PFSK-1 (cell line): ENCODE results near the gene DPYD.

Experiments used
- FOXP2 ChIP-seq: optimal IDR thresholded peaks from 2 replicates; pipeline ENCODE3; 2011; ENCODE audit warnings: borderline replicate concordance, control low read depth, inconsistent platforms; ENCODE audit not compliant: insufficient read depth; ENCODE audit errors: extremely low read length, extremely low read depth
- POLR2AphosphoS5 ChIP-seq: IDR thresholded peaks from 2 replicates; pipeline ENCODE4 v1.6.1; 2012; ENCODE audit warnings: low read depth, mild to moderate bottlenecking, control low read depth, low read length, moderate library complexity
- REST ChIP-seq, 2 experiments: IDR thresholded peaks; 2 replicates each; pipeline versions ENCODE4 v1.6.1 to v1.8.0; 2011 to 2012; ENCODE audit warnings: low read depth in 2 of 2, low read length in 2 of 2, control low read depth in 1 of 2, inconsistent platforms in 1 of 2, mild to moderate bottlenecking in 1 of 2, moderate library complexity in 1 of 2; ENCODE audit not compliant: insufficient read depth in 1 of 2
- SIN3A ChIP-seq: IDR thresholded peaks from 2 replicates; pipeline ENCODE4 v1.6.1; 2012; ENCODE audit warnings: mild to moderate bottlenecking, low read length, moderate library complexity, borderline replicate concordance; ENCODE audit not compliant: insufficient read depth
- TAF1 ChIP-seq: IDR thresholded peaks from 2 replicates; pipeline ENCODE4 v1.6.1; 2012; ENCODE audit warnings: low read length, control low read depth, borderline replicate concordance; ENCODE audit not compliant: insufficient read depth

The DPYD gene

GRCh38 chr1:97853221-97853620, 67.6 kb downstream of the DPYD start:
- TF ChIP-seq FOXP2 (no peak), SIN3A (no peak), POLR2AphosphoS5 (no peak), TAF1 (no peak), REST (IDR thresholded peaks at IDR 0.05; ENCODE audit: insufficient read depth in 1 of 2, low read depth in 2 of 2, low read length in 2 of 2) (no peak)

- TF ChIP-seq SIN3A (no peak), POLR2AphosphoS5 (no peak), REST (IDR thresholded peaks at IDR 0.05; ENCODE audit: insufficient read depth in 1 of 2, low read depth in 2 of 2, low read length in 2 of 2) (no peak), TAF1 (no peak), FOXP2 (no peak)
Observed at GRCh38 chr1:97849345-97850340, 71.2 kb downstream of the DPYD start.

- TF ChIP-seq FOXP2: no peak
Observed at GRCh38 chr1:97845805-97846204, 75.0 kb downstream of the DPYD start.

- TF ChIP-seq SIN3A: no peak
- TF ChIP-seq TAF1: no peak
- TF ChIP-seq REST (IDR thresholded peaks at IDR 0.05; ENCODE audit: insufficient read depth in 1 of 2, low read depth in 2 of 2, low read length in 2 of 2): no peak
- no peak for TF ChIP-seq POLR2AphosphoS5
- no peak for TF ChIP-seq FOXP2
Observed at GRCh38 chr1:97844552-97845089, 76.2 kb downstream of the DPYD start.

- TF ChIP-seq POLR2AphosphoS5 (no peak), REST (IDR thresholded peaks at IDR 0.05; ENCODE audit: insufficient read depth in 1 of 2, low read depth in 2 of 2, low read length in 2 of 2) (no peak), TAF1 (no peak), SIN3A (no peak), FOXP2 (no peak)
Observed at GRCh38 chr1:97841338-97841737, 79.5 kb downstream of the DPYD start.
